ENCODE measurements around the gene BTBD10.

BTBD10 gene

DNA sequence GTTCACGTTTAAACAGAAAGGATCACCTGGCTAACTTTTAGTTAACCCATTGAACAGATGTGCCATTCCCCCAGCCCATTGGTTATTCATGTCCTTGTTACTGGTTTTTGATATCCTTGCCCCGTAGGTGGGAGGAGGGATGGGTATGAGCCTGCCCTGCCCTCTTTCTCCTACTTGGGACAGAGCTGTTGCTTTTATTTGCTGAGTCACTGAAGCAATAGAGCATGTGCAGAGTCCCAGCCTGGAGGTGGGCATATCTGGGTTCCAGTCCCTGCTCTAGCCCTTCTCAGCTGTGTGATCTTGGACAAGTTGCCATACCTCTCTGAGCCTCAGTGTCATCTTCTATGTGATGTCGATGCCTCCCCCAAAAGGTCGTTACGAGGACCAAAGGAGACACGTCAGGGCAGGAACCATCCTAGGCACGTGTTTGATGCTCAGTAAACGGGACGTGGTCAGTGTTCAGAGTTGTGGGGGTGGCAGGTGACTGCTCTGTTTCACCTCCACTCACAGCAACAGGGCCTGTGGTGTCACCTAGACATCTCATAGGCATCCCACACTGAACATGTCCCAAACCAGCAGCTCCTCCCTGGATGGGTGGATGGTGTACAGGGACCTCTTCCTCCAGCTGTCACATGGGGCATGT lies 124.5 kb downstream of the BTBD10 start:
- DNase-seq (ENCODE audit: low spot score), result peak; percentile 73

DNA sequence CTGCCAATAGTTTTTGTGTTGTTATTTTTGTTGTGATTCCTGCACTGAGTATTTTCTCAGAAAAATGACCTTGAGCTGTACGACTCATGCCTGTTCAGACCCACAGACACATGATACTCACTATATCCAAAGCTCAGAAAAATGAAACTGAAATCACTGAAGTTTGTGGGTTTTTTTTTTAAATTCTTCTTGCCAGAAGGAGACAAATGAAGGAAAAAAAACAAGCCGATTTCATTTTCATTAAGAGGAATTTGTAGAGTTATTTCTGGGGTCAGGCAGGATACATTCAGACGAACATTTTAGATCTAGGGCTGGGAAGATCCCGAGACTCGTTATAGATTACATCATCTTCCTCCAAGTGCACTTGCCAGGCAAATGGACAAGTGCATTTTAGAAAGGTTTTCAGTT lies 125.0 kb downstream of the BTBD10 start:
- DNase-seq (ENCODE audit: low spot score), result peak; percentile 63
